Thyroid gland (tissue), 4 donors: ENCODE results near the gene MPI.

Experiments
- CTCF ChIP-seq, 6 experiments: fragments of 200-600 bp in 3 of 6; fragments of 450-650 bp in 3 of 6; sonication (generic) in 3 of 6; IDR thresholded peaks; one replicate each; pipeline ENCODE4 v1.5.1; 2016 to 2019; ENCODE audit warnings: antibody characterized with exemption in 6 of 6, mild to moderate bottlenecking in 2 of 6, inconsistent platforms in 1 of 6, moderate library complexity in 1 of 6
- POLR2A ChIP-seq, 2 donors: fragments of 450-650 bp; IDR thresholded peaks; one replicate each; pipeline ENCODE4 v1.6.1; 2017; ENCODE audit warnings: antibody characterized with exemption in 2 of 2, mild to moderate bottlenecking in 2 of 2, moderate library complexity in 1 of 2

GRCh38 chr15:74904190-74904805 is 14.5 kb downstream of the MPI start:
- TF ChIP-seq CTCF (IDR thresholded peaks at IDR 0.05): no peak
- TF ChIP-seq POLR2A (IDR thresholded peaks at IDR 0.05): no peak
